ENCODE measurements around the gene APBA1.

GRCh38 chr9:69469136-69469535 lies 203.0 kb downstream of the APBA1 start:
- TF ChIP-seq CTCF (IDR thresholded peaks at IDR 0.05; ENCODE audit: low read depth, low read length, poor library complexity, severe bottlenecking) (no peak), EZH2phosphoT487 (IDR thresholded peaks at IDR 0.05; ENCODE audit: borderline replicate concordance, low read length) (no peak)
